Measurements from ENCODE around the gene FAM83D.

DNA sequence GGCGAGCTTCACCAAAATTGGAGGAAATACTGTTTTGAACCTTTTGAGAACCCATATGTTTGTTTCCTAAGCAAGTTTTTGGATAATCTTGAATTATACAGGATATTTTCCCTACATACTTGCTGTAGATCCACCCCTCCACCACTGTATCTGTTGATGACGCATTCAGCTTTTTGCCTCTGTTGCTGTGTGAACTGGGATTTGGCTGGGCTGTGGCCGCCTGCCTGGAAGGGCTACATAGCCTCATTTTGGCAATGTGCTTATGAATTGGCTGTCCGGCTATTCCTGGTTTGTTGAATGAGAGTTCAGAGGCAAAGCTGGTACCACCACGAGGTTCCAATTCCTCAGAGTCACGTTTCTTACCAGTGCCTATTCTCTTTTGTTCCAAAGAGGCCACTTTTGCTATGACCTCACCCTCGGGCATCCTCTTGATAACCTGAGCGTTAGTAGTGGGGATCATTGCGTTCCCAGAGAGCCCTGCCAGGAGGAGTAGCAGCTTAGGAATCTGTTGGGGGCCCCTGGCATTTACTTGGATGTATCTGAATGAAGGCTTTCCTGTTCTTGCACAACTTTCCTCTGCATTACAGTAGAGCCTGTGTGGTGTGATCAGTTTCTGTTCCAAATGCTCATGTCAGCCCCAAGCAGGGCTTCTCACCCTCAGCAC lies 6.4 kb downstream of the FAM83D start:
- TF ChIP-seq, protein P1, sequence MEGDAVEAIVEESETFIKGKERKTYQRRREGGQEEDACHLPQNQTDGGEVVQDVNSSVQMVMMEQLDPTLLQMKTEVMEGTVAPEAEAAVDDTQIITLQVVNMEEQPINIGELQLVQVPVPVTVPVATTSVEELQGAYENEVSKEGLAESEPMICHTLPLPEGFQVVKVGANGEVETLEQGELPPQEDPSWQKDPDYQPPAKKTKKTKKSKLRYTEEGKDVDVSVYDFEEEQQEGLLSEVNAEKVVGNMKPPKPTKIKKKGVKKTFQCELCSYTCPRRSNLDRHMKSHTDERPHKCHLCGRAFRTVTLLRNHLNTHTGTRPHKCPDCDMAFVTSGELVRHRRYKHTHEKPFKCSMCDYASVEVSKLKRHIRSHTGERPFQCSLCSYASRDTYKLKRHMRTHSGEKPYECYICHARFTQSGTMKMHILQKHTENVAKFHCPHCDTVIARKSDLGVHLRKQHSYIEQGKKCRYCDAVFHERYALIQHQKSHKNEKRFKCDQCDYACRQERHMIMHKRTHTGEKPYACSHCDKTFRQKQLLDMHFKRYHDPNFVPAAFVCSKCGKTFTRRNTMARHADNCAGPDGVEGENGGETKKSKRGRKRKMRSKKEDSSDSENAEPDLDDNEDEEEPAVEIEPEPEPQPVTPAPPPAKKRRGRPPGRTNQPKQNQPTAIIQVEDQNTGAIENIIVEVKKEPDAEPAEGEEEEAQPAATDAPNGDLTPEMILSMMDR (IDR thresholded peaks at IDR 0.05) = no peak
- TF ChIP-seq EP300 (IDR thresholded peaks at IDR 0.05) (no peak), POLR2A (IDR thresholded peaks at IDR 0.05; ENCODE audit: low read depth) (no peak), POLR2AphosphoS5 (IDR thresholded peaks at IDR 0.05) (peak in 1 of 2 donors; percentile 59)

Measured in esophagus muscularis mucosa (tissue), 4 donors.